Activated CD8-positive, alpha-beta T cell treated with anti-CD3 and anti-CD28 coated beads for 36 hours (primary cell): Measurements from ENCODE around the gene NCBP2. TPM values are rescaled to one million over a fixed set of nuclear protein-coding genes. Genes with fewer than 3 reads are reported as not detected.

ENCODE experiments used
- ATAC-seq: fragments of 200-7000 bp; cut with Tn5 transposase; one replicate; pipeline ENCODE4 v1.10.0; 2021; ENCODE audit warnings: mild to moderate bottlenecking, moderate library complexity
- CTCF ChIA-PET: fragments of 350-600 bp; sonication (Branson Sonifier 250); formaldehyde crosslinking; loops from one replicate; lab custom pipeline; 2021; ENCODE audit warnings: antibody characterized with exemption; lab: Charles Lee
- POLR2A ChIA-PET: fragments of 350-600 bp; sonication (Branson Sonifier 250); formaldehyde crosslinking; loops from one replicate; lab custom pipeline; 2021; ENCODE audit warnings: antibody characterized with exemption; lab: Charles Lee
- DNase-seq: peaks from one replicate; pipeline ENCODE4 v3.0.0-alpha.2; 2020
- H3K27ac Mint-ChIP-seq: one replicate; pipeline ENCODE4 v1.8.0; 2021; ENCODE audit warnings: mild to moderate bottlenecking, mixed read lengths
- H3K27me3 Mint-ChIP-seq: one replicate; pipeline ENCODE4 v1.8.0; 2021; ENCODE audit warnings: mixed read lengths
- H3K36me3 Mint-ChIP-seq: one replicate; pipeline ENCODE4 v1.8.0; 2021; ENCODE audit warnings: low read depth, mixed read lengths
- H3K4me1 Mint-ChIP-seq: one replicate; pipeline ENCODE4 v1.8.0; 2021; ENCODE audit warnings: low read depth, mixed read lengths
- H3K4me3 Mint-ChIP-seq: one replicate; pipeline ENCODE4 v1.8.0; 2021; ENCODE audit warnings: mild to moderate bottlenecking, moderate library complexity, mixed read lengths
- H3K9me3 Mint-ChIP-seq: one replicate; pipeline ENCODE4 v1.8.0; 2021; ENCODE audit warnings: mixed read lengths
- CTCF ChIP-seq: fragments of 200-600 bp; IDR thresholded peaks from one replicate; pipeline ENCODE4 v1.8.0; 2022; ENCODE audit warnings: antibody characterized with exemption, mild to moderate bottlenecking
- intact Hi-C: fragments of 100-400 bp; cut with micrococcal nuclease; formaldehyde crosslinking; loops from one replicate; pipeline ENCODE4 v1.10.0; 2022
- total RNA-seq, 2 experiments: library from RNA; stranded (reverse); gene quantifications; one replicate each; pipeline ENCODE4 v1.2.3, GENCODE V29; 2021

NCBP2 gene
- total RNA-seq, 2 experiments from 2014 or later: 107 to 111 TPM

GRCh38 chr3:196983186-196983585, 40.9 kb upstream of the NCBP2 start:
- ATAC-seq (no peak), DNase-seq (no peak)
- H3K27me3 Mint-ChIP-seq: peaks cover 1% of the 10 kb centered on the region
- TF ChIP-seq CTCF: no peak
- H3K4me3 Mint-ChIP-seq: no peak overlapping the region
- POLR2A ChIA-PET: no interaction called here
- peaks cover 6% of the 10 kb centered on the region for H3K9me3 Mint-ChIP-seq
- H3K4me1 Mint-ChIP-seq: no peaks in the 10 kb centered on the region
- CTCF ChIA-PET: interaction anchor here (0.9 to 1.3 kb wide), 2 partner anchors 14 to 48 kb away, joined by 4 to 6 read pairs; no protein-coding TSS in a partner anchor
- intact Hi-C loops: no loop called here
- no peak overlapping the region for H3K27ac Mint-ChIP-seq
- H3K36me3 Mint-ChIP-seq: no peaks in the 10 kb centered on the region

GRCh38 chr3:196981657-196982056, 39.3 kb upstream of the NCBP2 start:
- Mint-ChIP-seq H3K27me3 (peaks cover 1% of the 10 kb centered on the region), H3K4me1 (no peaks in the 10 kb centered on the region), H3K9me3 (peaks cover 6% of the 10 kb centered on the region), H3K27ac (no peak overlapping the region), H3K4me3 (no peak overlapping the region), H3K36me3 (no peaks in the 10 kb centered on the region)
- no peak for DNase-seq
- TF ChIP-seq CTCF: no peak
- ChIA-PET CTCF (no interaction called here), POLR2A (no interaction called here)
- intact Hi-C loops: no loop called here
- ATAC-seq: no peak

- Mint-ChIP-seq H3K27ac (no peak overlapping the region), H3K4me3 (no peak overlapping the region), H3K27me3 (peaks cover 1% of the 10 kb centered on the region), H3K9me3 (peaks cover 6% of the 10 kb centered on the region), H3K36me3 (no peaks in the 10 kb centered on the region), H3K4me1 (no peaks in the 10 kb centered on the region)
- no peak for TF ChIP-seq CTCF
- POLR2A ChIA-PET: no interaction called here
- no peak for DNase-seq
- intact Hi-C loops: no loop called here
- CTCF ChIA-PET: interaction anchor here (1.0 to 2.1 kb wide), 2 partner anchors 10 to 207 kb away, joined by 4 to 7 read pairs; no protein-coding TSS in a partner anchor
- ATAC-seq: no peak
Measured at GRCh38 chr3:196979545-196979944, 37.2 kb upstream of the NCBP2 start.

- POLR2A ChIA-PET: no interaction called here
- intact Hi-C loops: no loop called here
Measured at GRCh38 chr3:196976941-196977340, 34.6 kb upstream of the NCBP2 start.

GRCh38 chr3:196975349-196975748, 33.0 kb upstream of the NCBP2 start:
- intact Hi-C loops: no loop called here
- no peak for DNase-seq
- TF ChIP-seq CTCF: no peak
- Mint-ChIP-seq H3K4me3 (no peak overlapping the region), H3K27ac (no peak overlapping the region), H3K9me3 (no peaks in the 10 kb centered on the region), H3K36me3 (no peaks in the 10 kb centered on the region), H3K27me3 (peaks cover 7% of the 10 kb centered on the region), H3K4me1 (peaks cover 2% of the 10 kb centered on the region)
- ChIA-PET POLR2A (no interaction called here), CTCF (interaction anchor here (1.9 kb wide), 1 partner anchor 138 kb away, joined by 7 read pairs; no protein-coding TSS in a partner anchor)
- ATAC-seq: no peak

More at GRCh38 chr3:196976941-196977340, 34.6 kb upstream of the NCBP2 start:
- DNase-seq: no peak
- Mint-ChIP-seq H3K27ac (no peak overlapping the region), H3K36me3 (no peaks in the 10 kb centered on the region), H3K4me3 (no peak overlapping the region), H3K9me3 (peaks cover 1% of the 10 kb centered on the region), H3K4me1 (no peaks in the 10 kb centered on the region), H3K27me3 (peaks cover 1% of the 10 kb centered on the region)
- TF ChIP-seq CTCF: no peak
- CTCF ChIA-PET: interaction anchor here (1.9 kb wide), 1 partner anchor 139 kb away, joined by 7 read pairs; no protein-coding TSS in a partner anchor
- ATAC-seq: no peak
